HCT116 (cell line): ENCODE measurements around the gene SCAND1. TPM values are rescaled to one million over a fixed set of nuclear protein-coding genes. Genes with fewer than 3 reads are reported as not detected.

Source experiments
- ATAC-seq: fragments of 200-7000 bp; cut with Tn5 transposase; 2 replicates; pipeline ENCODE4 v1.9.1; 2020; ENCODE audit warnings: mild to moderate bottlenecking, moderate library complexity
- BruUV-seq: library from RNA; stranded (reverse); fragments of 400-500 nt; replicated peaks from 2 replicates; lab custom pipeline; 2021; lab: Mats Ljungman, UMichigan
- CTCF ChIA-PET: fragments of 300-600 bp; sonication (Branson Sonifier 250); formaldehyde crosslinking; loops from one replicate; lab custom pipeline; 2021; ENCODE audit warnings: antibody characterized with exemption; lab: Charles Lee
- POLR2A ChIA-PET: fragments of 300-600, 350-600 bp; sonication (Branson Sonifier 250); formaldehyde crosslinking; loops from one replicate; lab custom pipeline; 2021; ENCODE audit warnings: antibody characterized with exemption; lab: Charles Lee
- RAD21 ChIA-PET, 2 experiments: fragments of 300-600 bp; sonication (Branson Sonifier 250); formaldehyde crosslinking; loops; one replicate each; lab custom pipeline; 2023; ENCODE audit warnings: low total read pairs in 2 of 2; ENCODE audit not compliant: uncharacterized antibody in 2 of 2, unreplicated experiment in 2 of 2, low non-redundant PET in 1 of 2; lab: Charles Lee
- DNase-seq: peaks from one replicate; pipeline ENCODE4 v3.0.0-alpha.2; 2010; ENCODE audit warnings: low read depth, low spot score
- H2AFZ ChIP-seq: fragments of 200-600 bp; shearing (Covaris generic), sonication (generic); 2 replicates; pipeline ENCODE4 v1.6.1; 2017; ENCODE audit warnings: low read depth, mixed run types, mixed read lengths, antibody characterized with exemption, low read length; ENCODE audit not compliant: poor library complexity, severe bottlenecking
- H3K27ac ChIP-seq: 2 replicates; pipeline ENCODE4 v1.5.1; 2012; ENCODE audit warnings: low read depth, low read length
- H3K27me3 ChIP-seq: fragments of 200-600 bp; sonication (generic); 2 replicates; pipeline ENCODE4 v1.6.1; 2016; ENCODE audit warnings: mixed run types, low read length, mixed read lengths; ENCODE audit not compliant: insufficient read depth
- H3K36me3 ChIP-seq, 2 experiments: fragments of 200-500 bp in 1 of 2; fragments of 200-600 bp in 1 of 2; sonication (Bioruptor generic) in 1 of 2; sonication (generic) in 1 of 2; 2 replicates each; pipeline versions ENCODE4 v1.5.1 to v1.6.1; 2014 to 2016; ENCODE audit warnings: low read length in 2 of 2, inconsistent platforms in 1 of 2, mixed read lengths in 1 of 2, mixed run types in 1 of 2; ENCODE audit not compliant: insufficient read depth in 2 of 2, control insufficient read depth in 1 of 2
- H3K4me1 ChIP-seq, 2 experiments: fragments of 200-600 bp in 1 of 2; sonication (generic) in 1 of 2; 2 replicates each; pipeline versions ENCODE4 v1.5.1 to v1.6.1; 2012 to 2017; ENCODE audit warnings: low read length in 2 of 2, inconsistent platforms in 1 of 2, mild to moderate bottlenecking in 1 of 2, mixed read lengths in 1 of 2, mixed run types in 1 of 2, moderate library complexity in 1 of 2; ENCODE audit not compliant: insufficient read depth in 2 of 2, control insufficient read depth in 1 of 2
- H3K4me2 ChIP-seq: fragments of 200-600 bp; sonication (generic); 2 replicates; pipeline ENCODE4 v1.6.1; 2017; ENCODE audit warnings: mixed run types, low read length, mixed read lengths
- H3K4me3 ChIP-seq, 2 experiments: fragments of 200-600 bp in 1 of 2; sonication (generic) in 1 of 2; replicated peaks in 1 of 2; 2 replicates each; pipeline ENCODE4 v1.5.1; 2011 to 2016; ENCODE audit warnings: low read length in 2 of 2, control low read depth in 1 of 2, low read depth in 1 of 2, mild to moderate bottlenecking in 1 of 2, mixed read lengths in 1 of 2, mixed run types in 1 of 2
- H3K79me2 ChIP-seq: fragments of 200-600 bp; sonication (generic); 2 replicates; pipeline ENCODE4 v1.6.1; 2017; ENCODE audit warnings: mild to moderate bottlenecking, mixed run types, low read length, moderate library complexity, mixed read lengths; ENCODE audit not compliant: insufficient read depth
- H3K9ac ChIP-seq: fragments of 200-600 bp; sonication (generic); 2 replicates; pipeline ENCODE4 v1.6.1; 2016; ENCODE audit warnings: low read length, mixed read lengths
- H3K9me2 ChIP-seq: fragments of 200-600 bp; sonication (generic), shearing (Covaris generic); 2 replicates; pipeline ENCODE4 v1.6.1; 2017; ENCODE audit warnings: mixed run types, mild to moderate bottlenecking, moderate library complexity; ENCODE audit not compliant: insufficient read depth
- H3K9me3 ChIP-seq, 2 experiments: fragments of 200-500 bp in 1 of 2; fragments of 200-600 bp in 1 of 2; sonication (Bioruptor generic) in 1 of 2; sonication (generic) in 1 of 2; 2 replicates each; pipeline ENCODE4 v1.6.1; 2014 to 2017; ENCODE audit warnings: low read length in 2 of 2, mixed read lengths in 2 of 2, inconsistent platforms in 1 of 2, low read depth in 1 of 2, mild to moderate bottlenecking in 1 of 2, mixed run types in 1 of 2, moderate library complexity in 1 of 2; ENCODE audit not compliant: control insufficient read depth in 1 of 2, insufficient read depth in 1 of 2
- H4K20me1 ChIP-seq: fragments of 200-600 bp; sonication (generic), shearing (Covaris generic); 2 replicates; pipeline ENCODE4 v1.6.1; 2017; ENCODE audit warnings: mixed run types, mild to moderate bottlenecking, moderate library complexity; ENCODE audit not compliant: insufficient read depth
- CBX3 ChIP-seq: IDR thresholded peaks from 2 replicates; pipeline ENCODE4 v1.6.1; 2012; ENCODE audit warnings: low read depth
- FOSL1 ChIP-seq: IDR thresholded peaks from 2 replicates; pipeline ENCODE4 v1.6.1; 2012; ENCODE audit warnings: low read depth
- intact Hi-C: fragments of 100-400 bp; cut with micrococcal nuclease; formaldehyde crosslinking; loops from 2 replicates; pipeline ENCODE4 v1.10.0; 2022
- total RNA-seq: library from RNA; stranded (reverse); gene quantifications from one replicate; pipeline ENCODE4 v1.2.1, GENCODE V29; 2021; ENCODE audit not compliant: unreplicated experiment
- TF ChIP-seq, protein P1 (sequence below), 3 experiments: fragments of 200-600 bp in 1 of 3; sonication (generic) in 1 of 3; IDR thresholded peaks in 2 of 3; conservative IDR thresholded peaks in 1 of 3; 2 replicates each; pipeline ENCODE4 v1.5.1; 2012 to 2017; ENCODE audit warnings: low read depth in 2 of 3, low read length in 2 of 3, antibody characterized with exemption in 1 of 3, borderline replicate concordance in 1 of 3, control low read depth in 1 of 3, mild to moderate bottlenecking in 1 of 3, mixed read lengths in 1 of 3, mixed run types in 1 of 3, moderate library complexity in 1 of 3; ENCODE audit not compliant: insufficient read depth in 1 of 3

Gene SCAND1
- total RNA-seq, 1 experiment from 2014 or later, result 46.2 TPM

DNA sequence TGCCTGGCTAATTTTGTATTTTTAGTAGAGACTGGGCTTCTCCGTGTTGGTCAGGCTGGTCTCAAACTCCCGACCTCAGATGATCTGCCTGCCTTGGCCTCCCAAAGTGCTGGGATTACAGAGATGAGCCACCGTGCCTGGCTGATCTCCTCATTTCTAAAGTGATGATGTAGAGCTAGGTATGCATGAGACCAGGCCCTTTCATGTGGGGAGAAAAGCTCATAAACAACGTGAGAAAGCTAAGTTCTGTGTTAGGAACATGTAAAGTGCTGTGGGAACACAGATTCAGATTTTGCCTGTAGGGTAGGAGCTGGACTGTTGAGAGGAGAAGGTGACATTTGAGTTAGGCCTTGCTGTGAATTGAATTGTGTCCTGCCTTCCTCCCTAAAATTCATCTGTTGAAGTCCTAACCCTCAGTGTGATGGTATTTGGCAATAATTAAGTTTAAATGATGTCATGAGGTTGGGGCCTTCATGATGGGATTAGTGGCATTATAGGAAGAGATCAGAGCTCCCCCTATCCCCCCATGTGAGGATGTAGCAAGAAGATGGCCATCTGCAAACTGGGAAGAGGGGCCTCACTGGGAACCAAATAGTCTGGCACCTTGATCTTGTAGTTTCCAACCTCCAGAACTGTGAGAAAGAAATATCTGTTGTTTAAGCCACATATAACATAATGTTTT, 49.2 kb downstream of the SCAND1 start:
- Histone ChIP-seq H3K9ac (no peak overlapping the region), H3K4me1 (peaks cover 0 to 17% of the 10 kb centered on the region in 2 experiments; a peak in 2 of 4 replicates), H2AFZ (no peak overlapping the region), H3K36me3 (no peaks in the 10 kb centered on the region)
- no TSS peak for BruUV-seq
- ATAC-seq, result no peak
- RAD21 ChIA-PET, result no interaction called here
- no peak for TF ChIP-seq CBX3
- TF ChIP-seq, protein P1, sequence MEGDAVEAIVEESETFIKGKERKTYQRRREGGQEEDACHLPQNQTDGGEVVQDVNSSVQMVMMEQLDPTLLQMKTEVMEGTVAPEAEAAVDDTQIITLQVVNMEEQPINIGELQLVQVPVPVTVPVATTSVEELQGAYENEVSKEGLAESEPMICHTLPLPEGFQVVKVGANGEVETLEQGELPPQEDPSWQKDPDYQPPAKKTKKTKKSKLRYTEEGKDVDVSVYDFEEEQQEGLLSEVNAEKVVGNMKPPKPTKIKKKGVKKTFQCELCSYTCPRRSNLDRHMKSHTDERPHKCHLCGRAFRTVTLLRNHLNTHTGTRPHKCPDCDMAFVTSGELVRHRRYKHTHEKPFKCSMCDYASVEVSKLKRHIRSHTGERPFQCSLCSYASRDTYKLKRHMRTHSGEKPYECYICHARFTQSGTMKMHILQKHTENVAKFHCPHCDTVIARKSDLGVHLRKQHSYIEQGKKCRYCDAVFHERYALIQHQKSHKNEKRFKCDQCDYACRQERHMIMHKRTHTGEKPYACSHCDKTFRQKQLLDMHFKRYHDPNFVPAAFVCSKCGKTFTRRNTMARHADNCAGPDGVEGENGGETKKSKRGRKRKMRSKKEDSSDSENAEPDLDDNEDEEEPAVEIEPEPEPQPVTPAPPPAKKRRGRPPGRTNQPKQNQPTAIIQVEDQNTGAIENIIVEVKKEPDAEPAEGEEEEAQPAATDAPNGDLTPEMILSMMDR (IDR thresholded peaks at IDR 0.05 in 2 of 3, conservative IDR thresholded peaks at IDR 0.05 in 1 of 3; ENCODE audit: borderline replicate concordance in 1 of 3, insufficient read depth in 1 of 3, low read depth in 2 of 3, low read length in 2 of 3), result no peak
- TF ChIP-seq, all 23 proteins: peak for 0
- no peaks in the 10 kb centered on the region for H3K79me2 ChIP-seq
- POLR2A ChIA-PET, result no interaction called here
- H4K20me1 ChIP-seq, result no peaks in the 10 kb centered on the region
- H3K4me2 ChIP-seq, result no peak overlapping the region
- H3K4me3 ChIP-seq, result no peak overlapping the region
- DNase-seq, result no peak
- intact Hi-C loops, result no loop called here
- no peaks in the 10 kb centered on the region for H3K9me3 ChIP-seq
- H3K27ac ChIP-seq, result no peak overlapping the region
- H3K27me3 ChIP-seq, result no peaks in the 10 kb centered on the region
- no peaks in the 10 kb centered on the region for H3K9me2 ChIP-seq
- CTCF ChIA-PET, result interaction anchor here (0.6 kb wide), 1 partner anchor 239 kb away, joined by 3 read pairs; no protein-coding TSS in a partner anchor

DNA sequence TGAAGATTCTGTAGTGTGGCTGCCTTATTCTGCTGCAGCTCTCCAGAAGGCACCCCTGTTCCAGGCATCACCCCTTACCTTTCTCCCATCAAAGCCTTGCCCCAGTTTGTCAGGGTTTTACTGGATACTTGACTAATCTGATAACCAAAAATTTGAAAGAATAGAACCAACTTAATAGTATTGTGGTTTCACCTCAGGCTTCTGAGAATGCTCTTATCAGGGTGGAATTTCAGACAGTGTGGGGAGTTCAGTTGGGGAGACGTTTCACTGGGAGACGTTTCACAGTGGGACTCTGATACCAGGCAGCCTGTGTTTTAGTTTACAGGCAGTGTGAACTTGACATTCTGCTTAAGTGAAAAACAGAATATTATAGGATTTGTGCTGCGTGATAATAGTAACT, 50.5 kb downstream of the SCAND1 start:
- intact Hi-C loops, result no loop called here
- DNase-seq (no peak), ATAC-seq (no peak)
- TF ChIP-seq FOSL1, result no peak
- ChIA-PET POLR2A (no interaction called here), CTCF (no interaction called here), RAD21 (no interaction called here)
- Histone ChIP-seq H3K27me3 (no peaks in the 10 kb centered on the region), H3K27ac (no peak overlapping the region), H3K36me3 (no peaks in the 10 kb centered on the region), H3K9me3 (no peaks in the 10 kb centered on the region), H2AFZ (no peak overlapping the region), H3K4me1 (peaks cover 0 to 17% of the 10 kb centered on the region in 2 experiments; a peak in 2 of 4 replicates), H3K4me3 (no peak overlapping the region), H3K9ac (no peak overlapping the region), H3K79me2 (no peaks in the 10 kb centered on the region), H3K4me2 (no peak overlapping the region), H3K9me2 (no peaks in the 10 kb centered on the region), H4K20me1 (no peaks in the 10 kb centered on the region)
- BruUV-seq, result no TSS peak

Other genes with a start within 250 kb of the SCAND1 start
- 234 TPM for gene RBM39, start 212.2 kb downstream of the SCAND1 start, total RNA-seq
- gene PHF20, start 182.5 kb downstream of the SCAND1 start, total RNA-seq, result 40.8 TPM
- gene CNBD2, start 14.1 kb upstream of the SCAND1 start, total RNA-seq, result 3.1 TPM
- 42.1 TPM for gene EPB41L1, start 200.2 kb upstream of the SCAND1 start, total RNA-seq